Measurements from ENCODE around the gene TAS2R7. TPM values are rescaled to one million over a fixed set of nuclear protein-coding genes. Genes with fewer than 3 reads are reported as not detected.
"Not testable (repeated sequence)": the region's sequence is repeated elsewhere in the genome, so short reads cannot be mapped to it uniquely, and the experiment has no call there.

TAS2R7 gene, protein sequence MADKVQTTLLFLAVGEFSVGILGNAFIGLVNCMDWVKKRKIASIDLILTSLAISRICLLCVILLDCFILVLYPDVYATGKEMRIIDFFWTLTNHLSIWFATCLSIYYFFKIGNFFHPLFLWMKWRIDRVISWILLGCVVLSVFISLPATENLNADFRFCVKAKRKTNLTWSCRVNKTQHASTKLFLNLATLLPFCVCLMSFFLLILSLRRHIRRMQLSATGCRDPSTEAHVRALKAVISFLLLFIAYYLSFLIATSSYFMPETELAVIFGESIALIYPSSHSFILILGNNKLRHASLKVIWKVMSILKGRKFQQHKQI
- total RNA-seq: not detected

DNA sequence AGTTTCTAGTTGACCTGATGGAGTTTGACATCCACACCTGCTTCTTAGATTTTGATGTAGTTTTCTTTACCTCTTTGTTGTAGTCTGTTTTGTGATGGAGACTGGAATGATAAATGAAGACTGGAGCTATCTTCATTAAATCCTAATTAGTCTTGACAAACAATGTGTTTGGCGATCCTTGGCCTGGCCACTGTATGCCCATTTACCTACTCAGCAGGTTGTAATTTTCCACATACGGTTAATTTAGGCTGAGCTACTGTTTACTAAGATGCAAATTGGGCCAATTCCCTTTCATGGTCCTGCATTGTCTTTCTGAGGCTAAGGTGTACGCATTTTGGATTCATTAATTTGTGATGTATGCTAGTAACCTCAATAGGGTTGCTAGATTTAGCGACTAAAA lies at the start of gene TAS2R7:
Gene TAS2R7, minus strand, starts transcription at position 41 of the 400 bp plus-strand sequence. CDS start 57 bp downstream, outside the sequence.
- Mint-ChIP-seq H3K36me3 (no peaks in the 10 kb centered on the region), H3K27ac (no peak within 1 kb of the TSS), H3K9me3 (no peaks in the 10 kb centered on the region)
- DNase-seq (ENCODE audit: low spot score in 2 of 2): no peak
- ATAC-seq: no peak

DNA sequence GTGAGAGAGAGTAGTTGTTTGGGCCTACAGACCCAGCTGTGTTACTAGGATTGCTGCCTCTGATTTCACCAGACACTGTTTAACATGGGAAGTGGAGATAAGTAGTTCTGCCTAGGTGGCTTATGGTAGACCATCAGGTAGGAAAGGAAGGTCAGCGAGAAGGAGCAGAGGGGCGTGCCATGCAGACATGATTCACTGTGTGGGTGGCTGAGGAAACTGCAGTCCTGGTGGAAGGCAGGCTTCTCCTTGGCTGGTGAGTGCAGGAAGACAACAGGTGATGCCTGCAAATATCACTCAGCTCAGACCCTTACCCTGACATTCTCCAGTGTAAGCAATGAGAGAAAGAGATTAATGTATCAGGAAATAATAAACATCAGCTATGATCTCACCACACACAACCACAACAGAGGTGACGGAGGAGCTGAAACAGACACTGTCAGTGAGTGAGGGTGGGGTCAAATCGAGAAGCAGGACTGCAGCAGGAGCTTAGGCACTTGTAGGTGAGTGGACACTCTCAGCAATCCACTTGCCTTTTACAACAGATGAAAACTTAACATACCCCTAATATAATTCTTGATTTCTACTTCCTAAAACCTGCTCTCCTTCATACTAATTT lies 48.9 kb upstream of the TAS2R7 start:
- DNase-seq (ENCODE audit: low spot score in 2 of 2) (no peak), ATAC-seq (no peak)
- H3K9me3 Mint-ChIP-seq: peaks cover 5 to 6% of the 10 kb centered on the region in 2 donors
- peaks cover 11 to 18% of the 10 kb centered on the region in 2 donors for H3K36me3 Mint-ChIP-seq
- H3K27ac Mint-ChIP-seq: no peak overlapping the region

DNA sequence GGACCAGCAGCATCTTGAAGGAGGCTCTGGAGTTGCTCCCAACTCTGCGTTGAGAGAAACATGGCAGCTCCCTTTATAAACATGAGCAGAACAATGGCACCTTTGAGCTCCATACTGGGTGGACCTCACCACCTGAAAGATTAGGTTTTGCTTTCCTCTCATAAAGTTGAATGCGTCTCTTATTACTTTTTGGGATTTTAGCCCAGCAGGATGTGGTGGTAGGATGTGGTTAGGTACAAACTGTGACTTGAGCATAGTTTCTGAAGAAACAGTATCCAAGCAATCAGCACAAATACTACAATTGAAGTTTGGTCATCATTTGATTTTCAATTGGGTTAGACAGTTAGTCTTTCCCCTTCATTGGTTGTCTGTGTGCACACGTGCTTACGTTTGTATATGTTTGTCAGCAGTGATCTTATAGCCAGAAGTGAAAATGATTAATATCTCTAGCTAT lies 47.0 kb upstream of the TAS2R7 start, which contains the start of gene PRR4:
Gene PRR4, minus strand, starts transcription at position 51 of the 454 bp plus-strand sequence. Its CDS starts 38 bp downstream, at position 13.
- DNase-seq (ENCODE audit: low spot score in 2 of 2) (no peak), ATAC-seq (peak; percentile 31 to 37)
- Mint-ChIP-seq H3K27ac (no peak within 1 kb of the TSS), H3K9me3 (peaks cover 0 to 5% of the 10 kb centered on the region in 2 donors), H3K36me3 (peaks cover 0 to 7% of the 10 kb centered on the region in 2 donors)

DNA sequence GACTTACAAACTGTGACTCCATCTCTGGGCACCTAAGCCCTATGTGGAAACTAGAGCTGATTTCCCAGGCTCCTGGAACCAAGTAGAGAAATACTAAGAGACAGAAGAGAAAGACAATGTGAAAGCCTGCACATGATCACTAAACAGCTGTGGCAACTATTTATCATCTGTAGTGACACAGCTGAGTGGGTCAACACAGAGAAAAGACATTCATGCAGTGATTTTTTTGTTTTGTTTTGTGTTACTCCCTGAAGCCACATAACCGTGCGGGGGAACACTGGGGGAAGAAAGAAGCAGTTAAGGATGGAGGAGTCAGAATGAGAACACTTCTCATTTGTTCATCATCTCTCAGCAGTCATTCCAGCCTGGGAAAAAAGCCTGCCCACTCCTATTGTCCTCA lies 45.3 kb upstream of the TAS2R7 start:
- DNase-seq (ENCODE audit: low spot score in 2 of 2) (no peak), ATAC-seq (no peak)
- no peak overlapping the region for H3K27ac Mint-ChIP-seq
- H3K9me3 Mint-ChIP-seq: peaks cover 0 to 5% of the 10 kb centered on the region in 2 donors
- peaks cover 0 to 7% of the 10 kb centered on the region in 2 donors for H3K36me3 Mint-ChIP-seq

DNA sequence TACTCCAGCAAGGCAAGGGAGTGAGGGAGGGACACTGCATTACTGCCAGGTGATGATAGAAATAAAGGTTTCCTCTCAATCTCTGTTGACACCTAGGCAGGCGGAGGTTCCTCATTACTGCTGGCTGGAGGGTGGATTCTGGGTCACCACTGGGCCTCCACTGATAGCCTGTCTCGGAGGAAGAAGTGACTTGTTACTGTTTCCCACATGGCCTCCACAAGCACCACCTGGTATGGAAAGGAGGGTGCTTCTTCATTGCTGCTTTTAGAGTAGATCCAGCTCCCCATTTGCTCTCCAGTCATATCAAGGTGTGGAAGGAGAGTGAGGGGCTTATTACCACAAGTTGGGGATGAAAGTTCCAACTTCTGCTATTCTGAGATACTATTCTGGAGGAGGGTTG lies 40.4 kb upstream of the TAS2R7 start:
- H3K27ac Mint-ChIP-seq: no peak overlapping the region
- DNase-seq (ENCODE audit: low spot score in 2 of 2) (no peak), ATAC-seq (no peak)
- H3K36me3 Mint-ChIP-seq: peaks cover 0 to 7% of the 10 kb centered on the region in 2 donors
- peaks cover 0 to 4% of the 10 kb centered on the region in 2 donors for H3K9me3 Mint-ChIP-seq

DNA sequence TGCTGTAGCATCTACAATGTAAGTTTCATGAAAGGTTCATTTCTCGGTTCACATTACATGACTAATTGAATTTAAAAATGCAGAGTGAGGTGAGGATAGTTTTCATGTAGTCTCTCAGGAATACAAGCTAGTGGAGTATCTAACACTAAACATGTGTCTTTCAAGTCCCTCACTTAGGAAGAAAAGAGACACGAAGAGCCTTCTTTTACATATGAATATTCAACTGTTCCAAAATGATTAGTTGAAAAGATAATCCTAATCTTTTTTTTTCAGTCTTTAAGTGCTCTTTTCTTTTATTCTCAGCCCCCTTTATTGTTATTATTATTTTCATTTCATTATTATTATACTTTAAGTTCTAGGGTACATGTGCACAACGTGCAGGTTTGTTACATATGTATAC lies 36.0 kb upstream of the TAS2R7 start:
- DNase-seq (ENCODE audit: low spot score in 2 of 2) (no peak), ATAC-seq (no peak)
- Mint-ChIP-seq H3K36me3 (no peaks in the 10 kb centered on the region), H3K9me3 (peaks cover 4 to 6% of the 10 kb centered on the region in 2 donors), H3K27ac (no peak overlapping the region)

DNA sequence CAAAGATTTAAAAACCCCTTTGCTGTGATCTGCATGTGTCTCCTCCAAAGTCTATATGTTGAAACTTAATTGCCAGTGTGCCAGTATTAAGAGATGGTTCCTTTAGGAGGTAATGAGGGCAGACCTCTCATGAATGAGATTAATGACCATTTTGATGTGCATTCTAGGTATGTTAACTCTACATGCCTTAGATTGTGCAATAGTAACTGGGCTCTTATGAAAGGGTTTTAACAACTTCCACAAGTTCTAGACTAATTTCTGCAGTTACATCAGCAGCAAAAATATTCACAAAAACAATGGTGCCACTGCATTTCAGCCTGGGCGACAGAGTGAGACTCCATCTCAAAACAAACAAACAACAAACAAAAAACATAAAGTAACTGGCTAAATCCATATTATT lies 27.6 kb upstream of the TAS2R7 start:
- no peaks in the 10 kb centered on the region for H3K9me3 Mint-ChIP-seq
- H3K36me3 Mint-ChIP-seq: no peaks in the 10 kb centered on the region
- ATAC-seq: no peak
- DNase-seq (ENCODE audit: low spot score in 2 of 2): no peak
- H3K27ac Mint-ChIP-seq: no peak overlapping the region

DNA sequence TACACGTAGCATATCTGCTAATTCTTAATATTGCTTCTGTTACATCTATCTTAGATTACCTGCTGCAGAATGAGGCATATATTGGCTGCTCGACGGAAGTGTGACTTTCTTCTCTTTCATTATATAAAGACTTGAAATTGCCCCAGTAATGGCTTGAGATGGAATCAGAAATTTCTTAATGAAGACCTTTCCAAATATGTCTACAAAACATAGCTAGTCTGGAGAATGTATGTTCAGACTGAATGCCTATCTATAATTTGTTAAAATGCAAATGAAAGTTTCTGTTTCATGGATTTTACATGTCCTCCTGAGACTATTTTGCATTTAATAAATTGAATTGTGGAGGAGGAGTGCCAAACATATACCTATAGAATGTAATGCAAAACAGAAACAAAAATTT lies 23.8 kb upstream of the TAS2R7 start, which contains the start of gene TAS2R10:
Gene TAS2R10, minus strand, starts transcription at position 101 of the 400 bp plus-strand sequence. Its CDS starts 89 bp downstream, at position 12.
- no peaks in the 10 kb centered on the region for H3K36me3 Mint-ChIP-seq
- DNase-seq (ENCODE audit: low spot score in 2 of 2) (no peak), ATAC-seq (no peak)
- H3K27ac Mint-ChIP-seq: no peak within 1 kb of the TSS
- H3K9me3 Mint-ChIP-seq: no peaks in the 10 kb centered on the region

DNA sequence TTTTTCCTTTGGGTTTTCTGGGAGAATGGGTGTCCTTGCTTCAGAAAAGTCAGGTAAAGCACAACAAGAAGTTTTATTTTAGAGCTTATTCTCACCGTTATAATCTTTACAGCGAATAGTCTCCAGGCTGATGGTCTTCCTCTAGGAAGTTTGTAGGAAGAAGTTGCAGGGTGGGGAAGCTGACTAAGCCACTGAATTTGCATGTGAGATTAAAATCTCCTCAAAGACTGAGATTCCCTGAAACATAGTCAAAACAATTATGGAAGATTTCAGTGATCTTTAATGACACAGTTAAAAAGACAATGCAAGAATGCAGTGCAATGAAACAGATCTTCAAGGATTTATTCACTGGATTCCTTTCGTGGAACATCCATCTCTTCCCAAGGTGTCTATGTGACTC lies 22.5 kb upstream of the TAS2R7 start:
- Mint-ChIP-seq H3K36me3 (no peaks in the 10 kb centered on the region), H3K27ac (no peak overlapping the region), H3K9me3 (no peaks in the 10 kb centered on the region)
- DNase-seq (ENCODE audit: low spot score in 2 of 2) (no peak), ATAC-seq (no peak)

DNA sequence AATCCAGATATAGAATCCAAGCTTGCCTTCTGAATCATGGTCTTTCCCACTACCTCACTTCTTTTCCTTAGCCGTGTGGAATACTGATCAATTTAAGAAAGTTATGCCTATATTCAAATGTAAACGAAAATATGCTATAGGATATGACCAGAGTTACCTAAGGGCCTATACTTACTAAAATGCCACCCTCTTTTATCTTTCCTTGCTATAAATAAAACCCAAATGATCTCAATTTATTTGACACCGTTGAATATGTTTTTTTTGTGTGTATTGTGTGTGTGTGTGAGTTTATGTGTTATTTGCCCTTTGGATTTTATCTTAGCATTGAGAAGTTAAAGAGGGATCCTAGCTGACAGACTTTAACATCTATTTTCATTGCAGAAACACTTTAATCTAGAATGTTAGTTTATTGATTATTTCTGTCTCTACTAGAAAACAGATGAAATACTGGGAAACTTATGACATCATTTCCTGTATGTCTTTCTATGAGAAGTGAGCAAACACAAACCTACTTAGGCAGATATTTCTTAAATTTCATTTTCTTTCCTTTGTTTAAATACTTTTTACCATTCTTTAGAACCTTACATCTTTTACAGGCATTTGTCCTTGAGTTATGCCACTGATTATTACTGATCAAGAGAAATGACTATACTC lies 9.6 kb upstream of the TAS2R7 start:
- Mint-ChIP-seq H3K27ac (no peak overlapping the region), H3K36me3 (no peaks in the 10 kb centered on the region), H3K9me3 (no peaks in the 10 kb centered on the region)
- ATAC-seq (no peak), DNase-seq (ENCODE audit: low spot score in 2 of 2) (no peak)

DNA sequence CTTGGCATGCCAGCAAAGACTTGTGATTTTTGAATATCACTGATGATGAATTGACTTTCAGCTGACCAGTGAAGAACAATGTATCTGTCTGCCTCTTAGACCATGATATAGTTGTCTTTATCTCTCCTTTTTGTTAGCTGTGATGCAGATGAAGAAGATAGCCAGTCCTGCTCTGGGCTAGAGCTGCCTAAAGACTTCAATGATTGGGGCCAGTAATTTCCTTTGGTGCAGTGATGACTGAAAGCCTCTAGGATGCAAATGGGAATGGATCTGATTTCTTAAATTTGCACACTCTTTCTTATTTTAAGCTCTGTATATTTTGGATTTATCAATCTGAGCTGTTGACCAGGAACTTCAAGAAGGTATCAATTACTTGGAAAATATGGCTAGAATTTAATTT lies 7.6 kb upstream of the TAS2R7 start, which contains the start of gene TAS2R9:
Gene TAS2R9, minus strand, starts transcription at position 101 of the 400 bp plus-strand sequence. Its CDS starts 93 bp downstream, at position 8.
- H3K36me3 Mint-ChIP-seq: no peaks in the 10 kb centered on the region
- ATAC-seq: no peak
- H3K9me3 Mint-ChIP-seq: no peaks in the 10 kb centered on the region
- no peak for DNase-seq (ENCODE audit: low spot score in 2 of 2)
- no peak within 1 kb of the TSS for H3K27ac Mint-ChIP-seq

DNA sequence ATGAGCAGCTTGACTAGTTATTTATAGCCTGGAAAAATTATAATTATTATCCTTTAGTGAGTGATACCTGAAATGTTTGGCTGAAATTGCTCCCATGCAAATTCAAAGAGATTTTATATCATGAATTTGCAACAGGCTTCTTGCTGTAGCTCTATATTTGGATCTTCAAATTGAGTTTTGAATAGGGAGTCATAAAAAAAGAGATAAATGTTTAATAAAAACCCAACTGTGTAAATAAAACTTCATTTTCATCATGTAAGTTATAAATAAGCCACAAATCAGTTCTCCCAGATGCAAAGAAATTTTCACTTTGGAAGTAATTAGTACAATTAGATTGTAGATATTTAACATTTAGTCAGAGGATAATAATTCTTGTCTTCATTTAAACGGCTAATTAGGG lies 4.8 kb upstream of the TAS2R7 start, which contains the start of gene TAS2R8:
Gene TAS2R8, minus strand, starts transcription at position 101 of the 400 bp plus-strand sequence. CDS start 306 bp downstream, outside the sequence.
- no peak within 1 kb of the TSS for H3K27ac Mint-ChIP-seq
- H3K9me3 Mint-ChIP-seq: no peaks in the 10 kb centered on the region
- DNase-seq (ENCODE audit: low spot score in 2 of 2) (no peak), ATAC-seq (no peak)
- H3K36me3 Mint-ChIP-seq: no peaks in the 10 kb centered on the region

DNA sequence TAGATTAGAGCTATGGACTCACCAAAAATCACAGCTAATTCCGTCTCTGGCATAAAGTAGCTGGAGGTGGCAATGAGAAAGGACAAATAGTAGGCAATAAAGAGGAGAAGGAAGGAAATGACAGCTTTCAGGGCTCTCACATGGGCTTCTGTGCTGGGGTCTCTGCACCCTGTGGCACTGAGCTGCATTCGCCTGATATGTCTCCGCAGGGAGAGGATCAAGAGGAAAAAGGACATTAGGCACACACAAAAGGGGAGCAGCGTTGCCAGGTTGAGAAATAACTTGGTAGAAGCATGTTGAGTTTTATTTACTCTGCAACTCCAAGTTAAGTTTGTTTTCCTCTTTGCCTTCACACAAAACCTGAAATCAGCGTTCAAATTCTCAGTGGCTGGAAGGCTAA lies 686 bp downstream of the TAS2R7 start:
- H3K27ac Mint-ChIP-seq: no peak overlapping the region
- ATAC-seq (no peak), DNase-seq (ENCODE audit: low spot score in 2 of 2) (no peak)
- H3K36me3 Mint-ChIP-seq: no peaks in the 10 kb centered on the region
- H3K9me3 Mint-ChIP-seq: no peaks in the 10 kb centered on the region

DNA sequence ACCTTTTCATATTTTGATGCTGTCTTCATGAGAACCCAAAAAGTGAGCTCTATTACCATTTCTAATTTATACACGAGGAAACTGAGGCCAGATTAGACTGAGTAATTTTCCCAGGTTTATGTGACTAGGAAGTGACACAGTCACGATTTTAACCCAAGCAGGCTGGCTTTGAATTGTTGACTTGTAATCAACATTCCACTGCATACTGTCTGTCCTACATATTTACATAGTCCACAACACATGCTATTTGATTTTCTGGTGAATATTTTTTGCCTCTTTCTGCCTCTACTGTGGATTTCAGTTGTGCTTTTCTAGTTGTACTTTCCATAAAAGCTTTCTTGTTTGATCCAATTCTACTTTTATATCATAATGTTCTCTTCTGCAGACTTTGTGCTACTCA lies 8.2 kb downstream of the TAS2R7 start:
- ATAC-seq: no peak
- Mint-ChIP-seq H3K27ac (no peak overlapping the region), H3K9me3 (no peaks in the 10 kb centered on the region), H3K36me3 (no peaks in the 10 kb centered on the region)
- DNase-seq (ENCODE audit: low spot score in 2 of 2): no peak

DNA sequence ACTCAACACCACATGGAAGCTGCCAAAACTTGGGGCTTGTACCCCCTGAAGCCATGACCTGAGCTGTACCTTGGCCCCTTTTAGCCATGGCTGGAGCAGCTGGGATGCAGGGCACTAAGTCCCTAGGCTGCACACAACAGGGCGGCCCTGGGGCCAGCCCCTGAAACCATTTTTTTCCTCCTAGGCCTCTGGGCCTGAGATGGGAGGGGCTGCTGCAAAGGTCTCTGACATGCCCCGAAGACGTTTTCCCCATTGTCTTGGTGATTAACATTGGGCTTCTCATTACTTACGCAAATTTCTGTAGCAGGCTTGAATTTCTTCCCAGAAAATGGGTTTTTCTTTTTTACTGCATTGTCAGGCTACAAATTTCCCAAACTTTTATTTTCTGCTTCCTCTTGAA lies 10.7 kb downstream of the TAS2R7 start:
- not testable (repeated sequence) for H3K36me3 Mint-ChIP-seq; DNase-seq (ENCODE audit: low spot score in 2 of 2); H3K9me3 Mint-ChIP-seq; H3K27ac Mint-ChIP-seq; ATAC-seq

DNA sequence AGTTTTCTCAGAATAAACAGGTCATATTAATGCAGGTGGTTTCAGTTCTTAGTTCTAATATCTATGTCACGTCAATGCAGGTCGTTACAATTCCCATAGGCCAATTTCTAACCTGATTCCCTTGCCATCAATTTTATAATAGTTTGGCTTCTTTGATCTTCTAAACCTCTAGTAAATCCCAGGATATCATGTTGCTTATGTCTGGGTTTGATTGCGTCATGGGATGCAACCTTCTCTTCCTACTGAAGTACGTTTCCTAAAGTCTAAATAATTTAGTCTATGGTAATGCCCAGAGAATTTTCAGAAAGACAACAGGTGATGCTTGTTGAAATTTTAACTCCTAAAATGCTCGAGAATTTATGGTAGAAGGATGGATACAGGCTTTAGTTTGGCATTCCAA lies 19.2 kb downstream of the TAS2R7 start:
- Mint-ChIP-seq H3K36me3 (no peaks in the 10 kb centered on the region), H3K9me3 (no peaks in the 10 kb centered on the region), H3K27ac (no peak overlapping the region)
- DNase-seq (ENCODE audit: low spot score in 2 of 2) (no peak), ATAC-seq (no peak)

DNA sequence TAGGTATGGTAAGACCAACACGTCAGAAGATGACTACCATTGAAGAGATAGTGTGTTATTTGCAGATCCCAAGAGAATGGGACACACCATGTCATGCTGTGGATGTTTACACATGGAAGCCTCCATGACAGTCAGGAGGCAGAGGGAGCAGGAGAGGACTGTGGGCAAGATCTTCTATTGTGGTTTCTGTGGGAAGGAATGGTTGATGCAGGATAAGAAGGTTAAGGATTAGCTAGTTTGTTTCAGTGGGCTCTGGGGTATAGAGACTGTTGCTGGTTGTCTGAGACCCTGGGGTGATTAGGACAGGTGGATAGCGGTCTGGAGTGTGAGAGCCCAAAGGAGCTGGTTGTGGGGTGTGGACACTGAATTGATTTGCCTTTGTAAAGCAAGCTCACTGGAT lies 23.3 kb downstream of the TAS2R7 start:
- ATAC-seq: no peak
- no peak overlapping the region for H3K27ac Mint-ChIP-seq

More for the DNA sequence above, 23.3 kb downstream of the TAS2R7 start:
- Mint-ChIP-seq H3K36me3 (no peaks in the 10 kb centered on the region), H3K9me3 (no peaks in the 10 kb centered on the region)
- DNase-seq (ENCODE audit: low spot score in 2 of 2): no peak
